ENCODE results near the gene RTL10.

Gene RTL10

DNA sequence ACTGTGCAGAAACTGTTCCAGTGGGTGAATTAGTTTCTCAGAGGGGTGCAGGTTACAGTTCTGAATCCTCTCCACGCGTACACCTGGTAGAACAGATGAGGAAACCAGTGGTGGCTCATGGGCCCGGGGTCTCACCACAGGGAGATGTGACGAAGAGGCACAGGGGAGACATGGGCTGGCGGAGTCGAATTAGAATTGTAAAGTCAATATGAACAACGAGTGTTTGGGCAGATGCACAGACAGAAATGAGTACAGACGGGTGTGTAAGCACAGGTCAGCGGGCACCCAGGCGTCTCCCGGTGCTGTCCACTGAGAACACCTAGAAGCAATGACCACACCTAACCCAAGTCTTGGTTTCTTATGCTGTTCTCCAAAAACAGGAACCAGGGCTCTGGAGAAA is 41.8 kb downstream of the RTL10 start:
- in situ Hi-C loops (cut with MboI; ENCODE audit: low sequenced_read_pairs), result no loop called here

DNA sequence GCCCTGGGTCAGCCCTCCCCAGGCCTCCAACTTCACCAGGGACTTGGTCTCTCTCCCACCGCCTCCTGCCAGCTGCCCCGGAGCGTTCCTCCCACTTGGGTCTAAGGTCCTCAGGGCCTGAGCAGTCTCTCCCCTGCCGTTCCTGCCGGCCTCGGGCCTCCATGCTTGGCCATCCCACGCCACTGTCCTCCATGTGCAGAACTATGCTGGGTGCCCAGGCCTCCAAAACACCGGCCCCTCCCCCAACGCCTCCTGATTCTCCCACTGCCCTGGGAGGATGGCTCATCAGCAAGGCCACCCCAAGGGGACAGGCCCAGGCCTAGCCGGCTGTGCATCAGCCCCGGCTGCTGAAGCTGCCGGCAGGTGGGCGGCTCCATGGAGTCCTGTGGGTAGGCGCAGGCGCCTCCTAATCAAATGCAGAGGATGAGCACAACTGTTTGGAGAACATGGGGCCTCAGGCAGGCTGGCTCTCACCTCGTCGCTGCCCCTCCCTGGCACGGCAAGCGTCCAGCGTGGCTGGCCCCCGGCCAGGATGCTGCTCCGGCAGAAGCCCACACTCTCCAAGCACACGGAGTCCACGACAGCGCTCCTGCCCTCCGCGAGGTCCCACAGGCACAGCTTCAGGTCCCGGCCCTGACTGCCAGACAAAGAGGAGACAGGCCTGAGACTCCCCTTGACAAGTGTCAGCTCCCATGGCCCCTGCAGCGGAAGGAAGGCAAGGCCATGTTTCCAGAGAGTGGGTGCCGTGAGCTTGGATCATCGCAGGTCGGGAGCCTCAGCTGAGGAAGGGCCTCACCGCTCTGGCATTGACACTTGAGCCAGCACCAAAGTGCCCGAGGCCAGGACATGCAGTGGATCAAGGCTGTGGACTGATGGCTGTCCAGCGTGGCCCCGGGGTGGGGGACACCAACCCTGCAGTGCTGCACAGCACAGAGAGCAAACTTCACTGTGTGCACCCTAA is 42.6 kb downstream of the RTL10 start:
- in situ Hi-C loops (cut with MboI; ENCODE audit: low sequenced_read_pairs), result no loop called here

DNA sequence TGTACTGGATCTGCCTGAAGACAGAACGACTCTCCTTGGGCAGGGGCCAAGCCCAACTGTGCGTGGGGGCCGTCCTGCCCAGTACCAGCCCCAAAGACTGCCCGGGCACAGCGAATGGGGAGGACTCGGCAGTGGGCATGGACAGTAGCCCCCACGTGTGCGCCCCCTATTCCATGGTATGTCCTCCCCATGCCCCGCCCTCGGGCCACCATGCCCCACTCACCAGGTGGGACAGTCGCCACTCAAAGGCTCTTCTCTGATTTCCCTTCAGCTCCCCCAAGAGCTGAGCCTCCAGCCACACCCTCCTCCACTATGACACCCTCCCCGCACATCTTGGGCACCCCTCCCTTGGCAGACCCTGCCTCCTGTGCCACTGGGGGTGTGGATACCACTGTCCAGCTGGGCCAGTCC is 43.5 kb downstream of the RTL10 start:
- in situ Hi-C loops (cut with MboI; ENCODE audit: low sequenced_read_pairs), result no loop called here

- in situ Hi-C loops (cut with MboI; ENCODE audit: low sequenced_read_pairs), result no loop called here
Observed at GRCh38 chr22:19810381-19811201, 44.1 kb downstream of the RTL10 start.

GRCh38 chr22:19809741-19810140 is 44.9 kb downstream of the RTL10 start:
- in situ Hi-C loops (cut with MboI; ENCODE audit: low sequenced_read_pairs), result no loop called here

GRCh38 chr22:19808873-19809478 is 45.7 kb downstream of the RTL10 start:
- in situ Hi-C loops (cut with MboI; ENCODE audit: low sequenced_read_pairs), result no loop called here

DNA sequence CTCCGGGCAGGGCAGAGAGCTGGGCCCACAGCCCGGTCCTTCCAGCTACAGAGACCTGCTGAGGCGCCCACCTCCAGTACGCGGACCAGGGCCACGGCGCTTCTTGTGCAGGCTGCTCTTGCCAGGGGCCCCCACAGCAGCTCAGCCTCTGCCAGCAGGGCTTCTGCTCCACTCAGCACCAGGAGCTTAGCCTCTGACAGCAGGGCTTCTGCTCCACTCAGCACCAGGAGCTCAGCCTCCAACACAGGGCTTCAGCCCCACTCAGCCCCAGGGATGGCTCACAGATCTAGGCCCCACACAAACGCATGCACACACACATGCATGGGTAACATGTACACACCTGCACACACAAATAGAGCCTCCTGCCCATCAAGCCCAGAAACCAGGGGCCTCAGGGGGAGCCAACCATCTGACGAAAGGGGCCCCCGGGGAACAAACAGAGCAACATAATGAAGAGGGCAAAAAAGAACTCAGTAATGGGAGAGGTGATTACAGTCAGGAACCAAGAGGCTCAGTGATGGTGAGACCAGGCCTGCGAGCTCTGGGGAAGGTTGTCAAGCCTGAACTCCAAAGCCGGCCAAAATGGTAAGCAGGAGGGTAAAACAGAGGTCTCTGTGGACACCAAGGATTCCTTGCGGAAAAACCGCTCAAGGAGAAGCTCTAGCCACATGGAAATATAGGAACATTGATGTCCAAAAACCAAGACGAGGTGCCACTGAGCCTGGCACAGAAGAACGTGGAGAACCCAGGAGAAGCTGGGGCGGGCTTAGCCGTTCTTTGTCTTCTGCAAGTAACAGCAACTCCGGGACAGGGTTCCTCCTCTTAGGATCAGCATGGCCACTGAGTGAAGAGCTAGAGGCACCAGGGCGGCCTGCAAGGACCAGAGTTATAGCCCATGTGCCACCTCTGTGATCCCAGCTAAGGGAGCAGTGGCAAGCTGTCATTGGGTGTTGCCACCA is 46.5 kb downstream of the RTL10 start:
- in situ Hi-C loops (cut with MboI; ENCODE audit: low sequenced_read_pairs), result no loop called here

- in situ Hi-C loops (cut with MboI; ENCODE audit: low sequenced_read_pairs), result no loop called here
Observed at GRCh38 chr22:19807161-19807913, 47.3 kb downstream of the RTL10 start.

GRCh38 chr22:19806213-19807160 is 48.2 kb downstream of the RTL10 start:
- in situ Hi-C loops (cut with MboI; ENCODE audit: low sequenced_read_pairs), result no loop called here

- in situ Hi-C loops (cut with MboI; ENCODE audit: low sequenced_read_pairs), result no loop called here
Observed at GRCh38 chr22:19805821-19806212, 48.9 kb downstream of the RTL10 start.

Data from hTERT RPE-1 (cell line).